Lung (tissue), 12 donors: ENCODE results near the gene ITPA. TPM values are rescaled to one million over a fixed set of nuclear protein-coding genes. Genes with fewer than 3 reads are reported as not detected.
A peak's percentile ranks its signal among the peaks of the same experiment; 100 is the strongest.
"Not testable (repeated sequence)": the region's sequence is repeated elsewhere in the genome, so short reads cannot be mapped to it uniquely, and the experiment has no call there.

Source experiments
- ATAC-seq: fragments of 200-7000 bp; cut with Tn5 transposase; one replicate; pipeline ENCODE4 v1.9.1; 2020; ENCODE audit warnings: moderate number of reproducible peaks; ENCODE audit not compliant: insufficient read depth, low FRiP score
- DNase-seq, 3 donors: peaks; one replicate each; pipeline ENCODE4 v3.0.0-alpha.2; 2013 to 2017
- H3K27ac ChIP-seq, 2 donors: one replicate each; pipeline ENCODE4 v1.5.1; 2013; ENCODE audit warnings: mild to moderate bottlenecking in 2 of 2, moderate library complexity in 2 of 2, control low read depth in 1 of 2, inconsistent platforms in 1 of 2, low read depth in 1 of 2, low read length in 1 of 2
- H3K27me3 ChIP-seq, 3 donors: one replicate each; pipeline ENCODE4 v1.5.1; 2013; ENCODE audit warnings: low read length in 2 of 3; ENCODE audit not compliant: control insufficient read depth in 3 of 3, insufficient read depth in 3 of 3
- H3K36me3 ChIP-seq, 4 donors: one replicate each; pipeline ENCODE4 v1.5.1; 2013; ENCODE audit warnings: low read length in 4 of 4, mild to moderate bottlenecking in 1 of 4, moderate library complexity in 1 of 4; ENCODE audit not compliant: control insufficient read depth in 4 of 4, insufficient read depth in 4 of 4
- H3K4me1 ChIP-seq, 5 donors: one replicate each; pipeline ENCODE4 v1.5.1; 2013; ENCODE audit warnings: low read length in 5 of 5, mild to moderate bottlenecking in 2 of 5, moderate library complexity in 1 of 5; ENCODE audit not compliant: control insufficient read depth in 5 of 5, insufficient read depth in 5 of 5
- H3K4me3 ChIP-seq: one replicate; pipeline ENCODE4 v1.5.1; 2013; ENCODE audit warnings: mild to moderate bottlenecking, control low read depth, moderate library complexity
- H3K9ac ChIP-seq, 2 donors: one replicate each; pipeline ENCODE4 v1.5.1; 2013; ENCODE audit warnings: low read length in 2 of 2, control low read depth in 1 of 2; ENCODE audit not compliant: insufficient read depth in 1 of 2
- H3K9me3 ChIP-seq, 4 donors: one replicate each; pipeline ENCODE4 v1.5.1; 2013; ENCODE audit warnings: low read length in 3 of 4, mild to moderate bottlenecking in 1 of 4, moderate library complexity in 1 of 4; ENCODE audit not compliant: control insufficient read depth in 4 of 4, insufficient read depth in 3 of 4
- WGBS, 2 donors: extraction: QIAGEN DNeasy Blood & Tissue Kit; methylation state at CpG; one replicate each; pipeline ENCODE4 v1.1.7; 2013; 5-methylcytosine and 5-hydroxymethylcytosine counted together
- polyA plus RNA-seq, 2 donors: library from polyadenylated mRNA; stranded (reverse); fragments of 200-250 nt; gene quantifications; one replicate each; pipeline ENCODE4 v1.2.1, GENCODE V29; 2013
- total RNA-seq, 2 donors: library from RNA; depleted of rRNA in 1 of 2; stranded (reverse); fragments of >200 nt in 1 of 2; gene quantifications; one replicate each; pipeline ENCODE4 v1.2.1, GENCODE V29; 2014 to 2021
- TF ChIP-seq, protein P1 (sequence below): IDR thresholded peaks from 2 replicates; pipeline ENCODE4 v1.5.1; 2012; ENCODE audit warnings: mild to moderate bottlenecking; ENCODE audit errors: control extremely low read depth, extremely low read depth
- donor health status: control.
- donor health status: control.
- donor health status: Bipolar disorder and iron deficiency.
- donor health status: healthy.
- donor health status: DM: yes; HTN: yes; CAD: no.

ITPA gene
- total and polyA plus RNA-seq, 4 donors = 32.7 to 95.8 (median 66.1) TPM

DNA sequence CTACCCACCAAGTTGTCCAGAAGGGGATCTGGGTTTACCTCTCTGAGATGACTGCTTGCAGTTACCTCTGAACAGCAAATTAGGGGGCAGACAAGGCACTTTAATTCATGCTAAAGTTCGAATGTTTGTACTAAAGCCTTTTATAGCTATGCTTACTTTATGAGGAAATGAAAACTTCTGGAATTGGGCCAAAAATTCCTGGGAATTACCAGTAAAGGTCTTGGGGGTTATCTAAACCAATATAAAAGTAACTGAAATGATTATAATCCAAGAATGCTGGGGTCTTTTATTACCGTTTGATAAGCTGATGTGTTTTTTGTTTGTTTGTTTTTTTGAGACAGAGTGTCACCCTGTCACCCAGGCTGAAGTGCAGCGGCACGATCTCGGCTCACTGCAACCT, 28.0 kb upstream of the ITPA start:
- no peak overlapping the region for H3K27ac ChIP-seq
- H3K4me3 ChIP-seq = no peak overlapping the region
- 69 to 79% methylated on average over 5 of the region's 5 CpGs for WGBS, 2 donors
- no peaks in the 10 kb centered on the region for H3K9me3 ChIP-seq
- peak in 1 of 3 donors; percentile 16 for DNase-seq
- no peak overlapping the region for H3K9ac ChIP-seq
- H3K36me3 ChIP-seq = peaks cover 0 to 5% (median under 1%) of the 10 kb centered on the region in 4 donors
- ATAC-seq = no peak
- no peaks in the 10 kb centered on the region for H3K27me3 ChIP-seq
- TF ChIP-seq, protein P1, sequence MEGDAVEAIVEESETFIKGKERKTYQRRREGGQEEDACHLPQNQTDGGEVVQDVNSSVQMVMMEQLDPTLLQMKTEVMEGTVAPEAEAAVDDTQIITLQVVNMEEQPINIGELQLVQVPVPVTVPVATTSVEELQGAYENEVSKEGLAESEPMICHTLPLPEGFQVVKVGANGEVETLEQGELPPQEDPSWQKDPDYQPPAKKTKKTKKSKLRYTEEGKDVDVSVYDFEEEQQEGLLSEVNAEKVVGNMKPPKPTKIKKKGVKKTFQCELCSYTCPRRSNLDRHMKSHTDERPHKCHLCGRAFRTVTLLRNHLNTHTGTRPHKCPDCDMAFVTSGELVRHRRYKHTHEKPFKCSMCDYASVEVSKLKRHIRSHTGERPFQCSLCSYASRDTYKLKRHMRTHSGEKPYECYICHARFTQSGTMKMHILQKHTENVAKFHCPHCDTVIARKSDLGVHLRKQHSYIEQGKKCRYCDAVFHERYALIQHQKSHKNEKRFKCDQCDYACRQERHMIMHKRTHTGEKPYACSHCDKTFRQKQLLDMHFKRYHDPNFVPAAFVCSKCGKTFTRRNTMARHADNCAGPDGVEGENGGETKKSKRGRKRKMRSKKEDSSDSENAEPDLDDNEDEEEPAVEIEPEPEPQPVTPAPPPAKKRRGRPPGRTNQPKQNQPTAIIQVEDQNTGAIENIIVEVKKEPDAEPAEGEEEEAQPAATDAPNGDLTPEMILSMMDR = no peak
- no peaks in the 10 kb centered on the region for H3K4me1 ChIP-seq

DNA sequence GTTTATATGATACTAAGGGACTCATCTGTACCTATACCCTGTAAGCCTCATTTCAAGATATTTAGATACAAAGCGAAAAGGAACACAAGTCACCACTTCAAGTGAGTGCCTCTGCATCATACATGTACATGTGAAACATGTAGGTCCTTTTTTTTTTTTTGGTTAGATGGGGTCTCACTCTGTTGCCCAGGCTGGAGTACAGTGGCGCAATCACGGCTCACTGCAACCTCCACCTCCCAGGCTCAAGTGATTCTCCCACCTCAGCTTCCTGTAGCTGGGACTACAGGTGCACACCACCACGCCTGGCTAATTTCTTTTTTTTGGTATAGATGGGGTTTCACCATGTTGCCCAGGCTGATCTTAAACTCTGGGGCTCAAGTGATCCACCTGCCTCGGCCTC, 26.9 kb upstream of the ITPA start:
- ATAC-seq, H3K36me3 ChIP-seq, H3K9me3 ChIP-seq, DNase-seq, H3K27ac ChIP-seq, H3K4me1 ChIP-seq, H3K27me3 ChIP-seq, H3K9ac ChIP-seq, H3K4me3 ChIP-seq: not testable (repeated sequence)
- 96 to 97% methylated on average over 5 of the region's 5 CpGs for WGBS, 2 donors

DNA sequence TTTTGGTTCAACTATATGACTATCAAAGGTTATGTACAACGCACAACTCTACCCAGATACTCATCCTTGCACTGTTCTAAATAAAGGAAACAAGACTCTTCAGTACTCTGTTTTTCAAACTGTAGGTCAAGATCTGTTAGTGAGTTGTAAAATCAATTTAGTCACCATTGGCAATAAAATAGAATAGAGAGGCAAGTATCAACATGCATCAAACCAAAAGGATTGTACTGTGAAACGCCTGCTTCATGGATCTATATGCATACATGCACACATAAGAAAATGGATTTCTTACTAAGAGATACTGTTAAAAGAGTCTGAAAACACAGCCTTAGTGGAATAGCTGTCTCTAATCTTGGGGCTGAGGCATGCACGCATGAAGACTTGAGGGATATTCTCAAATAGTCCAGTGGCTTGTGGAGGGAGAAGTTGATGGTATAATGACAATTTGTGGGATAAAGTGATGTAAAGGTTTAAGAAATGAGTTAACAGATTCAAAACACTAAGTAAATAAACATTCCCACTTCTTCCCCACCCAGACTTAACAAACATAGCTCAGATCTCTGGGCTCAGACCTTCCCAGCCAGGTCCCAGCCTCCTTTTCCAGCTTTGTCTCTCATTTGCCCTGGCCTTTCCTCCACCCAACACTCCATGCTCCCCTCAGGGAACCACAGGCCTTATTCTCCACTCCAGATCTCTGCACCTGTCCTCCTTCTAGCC, 25.2 kb upstream of the ITPA start:
- DNase-seq = no peak
- TF ChIP-seq, protein P1 = no peak

DNA sequence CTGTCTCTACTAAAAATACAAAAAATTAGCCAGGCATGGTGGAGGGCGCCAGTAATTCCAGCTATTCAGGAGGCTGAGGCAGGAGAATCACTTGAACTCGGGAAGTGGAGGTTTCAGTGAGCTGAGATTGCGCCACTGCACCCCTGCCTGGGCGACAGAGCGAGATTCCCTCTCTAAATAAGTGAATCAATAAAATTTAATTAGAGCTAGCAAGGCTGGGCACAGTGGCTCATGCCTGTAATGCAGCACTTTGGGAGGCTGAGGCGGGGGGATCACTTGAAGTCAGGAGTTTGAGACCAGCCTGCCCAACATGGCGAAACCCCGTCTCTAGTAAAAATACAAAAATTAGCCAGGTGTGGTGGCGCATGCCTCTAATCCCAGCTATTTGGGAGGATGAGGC, 21.4 kb upstream of the ITPA start:
- DNase-seq = not testable (repeated sequence)

More for the DNA sequence above, 25.2 kb upstream of the ITPA start:
- no peak overlapping the region for H3K4me3 ChIP-seq
- H3K27ac ChIP-seq = no peak overlapping the region
- no peaks in the 10 kb centered on the region for H3K4me1 ChIP-seq
- H3K27me3 ChIP-seq = no peaks in the 10 kb centered on the region
- H3K9me3 ChIP-seq = no peaks in the 10 kb centered on the region
- WGBS, 2 donors = 95 to 99% methylated on average over 3 of the region's 3 CpGs
- ATAC-seq = no peak
- H3K9ac ChIP-seq = no peak overlapping the region
- peaks cover 0 to 5% (median 0%) of the 10 kb centered on the region in 4 donors for H3K36me3 ChIP-seq

More for the DNA sequence above, 21.4 kb upstream of the ITPA start:
- H3K4me1 ChIP-seq, H3K9me3 ChIP-seq, H3K27ac ChIP-seq, ATAC-seq, H3K27me3 ChIP-seq, H3K9ac ChIP-seq, H3K4me3 ChIP-seq: not testable (repeated sequence)
- 96% methylated on average over 9 of the region's 9 CpGs for WGBS, 2 donors
- peaks cover 0 to 29% (median 11%) of the 10 kb centered on the region in 4 donors for H3K36me3 ChIP-seq
